GM11168 (cell line): ENCODE data around the gene EDC4.

Experiments
- in situ Hi-C: fragments of 300-500 bp; cut with MboI; formaldehyde crosslinking; loops from one replicate; pipeline ENCODE4 v1.12.0; 2022; ENCODE audit warnings: low sequenced_read_pairs; ENCODE audit not compliant: unreplicated experiment

The EDC4 gene

GRCh38 chr16:67928147-67928546 lies 55.3 kb downstream of the EDC4 start:
- in situ Hi-C loops, result no loop called here

- in situ Hi-C loops, result no loop called here
Observed at GRCh38 chr16:67928561-67929364, 55.9 kb downstream of the EDC4 start.

- in situ Hi-C loops, result no loop called here
Observed at GRCh38 chr16:67930191-67930590, 57.3 kb downstream of the EDC4 start.

DNA sequence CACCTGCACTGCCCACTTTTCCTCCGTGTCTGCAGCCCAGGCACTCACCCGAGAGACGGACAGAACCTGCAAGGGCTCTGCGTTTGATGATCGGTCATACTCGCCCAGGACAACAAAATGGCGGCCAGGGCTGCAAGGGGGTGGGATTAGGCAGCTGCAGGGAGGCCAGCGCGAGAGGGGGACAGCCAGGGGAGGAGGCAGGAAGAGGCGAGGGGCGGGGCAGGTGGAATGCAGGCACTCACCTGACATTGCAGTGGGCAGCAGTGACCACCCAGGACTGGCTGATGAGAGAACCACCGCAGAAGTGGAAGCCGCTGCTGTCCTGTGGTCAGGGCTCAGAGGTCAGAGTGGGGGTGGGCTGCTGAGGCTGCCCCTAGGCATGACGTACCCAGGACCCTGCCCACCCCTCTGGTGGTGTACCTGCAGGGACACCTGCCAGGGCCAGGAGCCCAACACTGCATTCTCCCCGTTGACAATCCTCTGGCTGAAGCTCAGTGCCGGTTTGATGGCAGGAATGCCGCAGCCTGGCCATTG lies 57.9 kb downstream of the EDC4 start:
- in situ Hi-C loops, result no loop called here
